ENCODE measurements around the gene PDPK1. TPM values are rescaled to one million over a fixed set of nuclear protein-coding genes. Genes with fewer than 3 reads are reported as not detected.

The PDPK1 gene
- total RNA-seq, 1 donor from 2014 or later: 11.8 TPM

- Histone ChIP-seq H3K4me3 (ENCODE audit: low read depth, low read length) (peak overlapping the region; percentile 97), H3K27me3 (ENCODE audit: control insufficient read depth, insufficient read depth, low read length) (no peaks in the 10 kb centered on the region), H3K36me3 (ENCODE audit: control insufficient read depth, insufficient read depth, low read length) (peaks cover 16% of the 10 kb centered on the region)
- DNase-seq (ENCODE audit: low read depth) (no peak), FAIRE-seq (no peak)
- TF ChIP-seq CTCF (IDR thresholded peaks at IDR 0.05; ENCODE audit: insufficient read depth, low read length, severe bottlenecking): no peak
Observed at GRCh38 chr16:2514333-2515179, 23.3 kb upstream of the PDPK1 start.

DNA sequence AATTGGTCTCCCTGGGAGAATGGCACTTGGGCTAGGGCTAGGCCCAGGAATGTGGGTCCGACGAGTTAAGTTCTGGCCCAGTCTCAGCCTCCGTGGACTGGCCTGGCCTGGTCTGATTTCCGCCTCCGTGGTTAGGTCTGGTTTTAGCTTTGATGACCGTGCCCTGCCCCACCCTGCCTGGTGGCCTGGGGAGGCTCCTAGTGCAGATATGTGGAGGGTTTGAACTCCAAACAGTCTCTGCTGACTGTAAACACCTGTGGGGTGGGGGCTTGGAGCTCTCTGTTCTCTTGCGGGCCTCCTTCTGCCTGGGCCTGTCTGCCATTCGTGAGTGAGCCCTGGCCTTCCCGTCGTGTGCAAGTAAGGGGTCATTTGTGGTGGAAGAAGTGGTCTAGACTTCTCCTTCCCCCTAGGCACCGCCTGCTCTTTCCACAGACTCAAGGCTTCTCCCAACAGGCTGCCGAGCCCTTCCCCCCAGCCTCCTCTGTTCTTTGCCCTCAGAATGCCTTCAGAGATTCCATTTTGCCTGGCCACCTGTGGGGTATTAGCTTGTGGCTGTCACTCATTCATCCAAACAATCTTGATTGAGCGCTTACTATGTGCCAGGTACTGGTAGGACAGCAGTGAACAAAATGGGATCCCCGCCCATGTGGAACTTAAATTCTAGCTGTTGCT lies 22.5 kb upstream of the PDPK1 start:
- no peak for TF ChIP-seq CTCF (IDR thresholded peaks at IDR 0.05; ENCODE audit: insufficient read depth, low read length, severe bottlenecking)
- FAIRE-seq: no peak
- DNase-seq (ENCODE audit: low read depth): no peak
- Histone ChIP-seq H3K27me3 (ENCODE audit: control insufficient read depth, insufficient read depth, low read length) (no peaks in the 10 kb centered on the region), H3K36me3 (ENCODE audit: control insufficient read depth, insufficient read depth, low read length) (peaks cover 19% of the 10 kb centered on the region), H3K4me3 (ENCODE audit: low read depth, low read length) (peak overlapping the region; percentile 97)

- DNase-seq (ENCODE audit: low read depth): peak; percentile 15
- Histone ChIP-seq H3K36me3 (ENCODE audit: control insufficient read depth, insufficient read depth, low read length) (peaks cover 22% of the 10 kb centered on the region), H3K4me3 (ENCODE audit: low read depth, low read length) (peak overlapping the region; percentile 2)
Observed at GRCh38 chr16:2516391-2517240, 21.2 kb upstream of the PDPK1 start.

DNA sequence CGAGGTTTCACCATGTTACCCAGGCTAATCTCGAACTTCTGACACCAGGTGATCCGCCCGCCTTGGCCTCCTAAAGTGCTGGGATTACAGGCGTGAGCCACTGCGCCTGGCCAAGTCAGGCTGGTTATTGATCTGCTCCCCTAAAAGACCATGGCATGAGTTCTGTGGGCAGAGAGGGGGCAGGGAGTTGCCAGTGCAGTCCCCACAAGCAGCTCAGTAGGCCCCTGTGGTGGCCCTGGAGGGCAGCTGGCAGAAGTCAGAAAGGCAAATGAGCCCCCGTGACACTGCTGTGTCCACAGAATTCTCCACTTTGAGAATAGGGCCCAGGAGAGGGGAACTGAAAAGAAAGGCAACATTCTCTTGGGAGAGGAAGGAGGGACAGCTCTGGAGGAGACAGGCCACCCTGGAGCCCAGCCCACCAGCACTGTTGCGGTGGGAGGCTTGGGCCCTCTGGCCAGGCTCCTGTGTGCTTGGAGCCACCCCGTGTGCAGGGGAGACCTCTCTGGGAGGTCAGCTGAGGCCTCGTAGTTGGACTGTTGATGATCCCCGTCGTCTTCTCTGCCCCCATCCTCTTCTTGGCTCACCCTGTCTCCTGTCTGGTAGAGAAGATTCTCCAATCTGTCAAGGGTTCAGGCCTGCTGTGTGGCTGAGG lies 19.7 kb upstream of the PDPK1 start:
- TF ChIP-seq CTCF (IDR thresholded peaks at IDR 0.05; ENCODE audit: insufficient read depth, low read length, severe bottlenecking): no peak
- H3K27me3 ChIP-seq (ENCODE audit: control insufficient read depth, insufficient read depth, low read length): no peaks in the 10 kb centered on the region
- FAIRE-seq: no peak
- H3K4me3 ChIP-seq (ENCODE audit: low read depth, low read length): no peak overlapping the region
- DNase-seq (ENCODE audit: low read depth): no peak
- H3K36me3 ChIP-seq (ENCODE audit: control insufficient read depth, insufficient read depth, low read length): peaks cover 22% of the 10 kb centered on the region

More at GRCh38 chr16:2516391-2517240, 21.2 kb upstream of the PDPK1 start:
- H3K27me3 ChIP-seq (ENCODE audit: control insufficient read depth, insufficient read depth, low read length): no peaks in the 10 kb centered on the region
- FAIRE-seq: no peak
- TF ChIP-seq CTCF (IDR thresholded peaks at IDR 0.05; ENCODE audit: insufficient read depth, low read length, severe bottlenecking): no peak
